HL-60 (cell line): ENCODE results near the gene TNIP1.

Source experiments
- DNase-seq, 2 experiments: peaks; one replicate each; pipeline ENCODE4 v3.0.0-alpha.2; 2010 to 2020; ENCODE audit warnings: low read depth in 1 of 2, low spot score in 1 of 2
- H3K27ac ChIP-seq: fragments of 250-450 bp; sonication (Bioruptor Pico); replicated peaks from 2 replicates; pipeline ENCODE4 v1.5.1; 2020; ENCODE audit warnings: mild to moderate bottlenecking, moderate library complexity
- H3K27me3 ChIP-seq: fragments of 250-450 bp; sonication (Bioruptor Pico); 2 replicates; pipeline ENCODE4 v1.5.1; 2021; ENCODE audit warnings: mild to moderate bottlenecking, moderate library complexity; ENCODE audit not compliant: insufficient read depth, poor library complexity, severe bottlenecking
- H3K4me3 ChIP-seq: replicated peaks from 2 replicates; pipeline ENCODE4 v1.5.1; 2011; ENCODE audit warnings: mild to moderate bottlenecking, control low read depth, low read length; ENCODE audit not compliant: insufficient read depth
- CTCF ChIP-seq: IDR thresholded peaks from one replicate; pipeline ENCODE4 v1.5.1; 2011; ENCODE audit warnings: low read length, control low read depth, inconsistent platforms; ENCODE audit not compliant: insufficient read depth
- GABPA ChIP-seq: IDR thresholded peaks from 2 replicates; pipeline ENCODE4 v1.6.1; 2012; ENCODE audit warnings: low read depth
- POLR2AphosphoS5 ChIP-seq: IDR thresholded peaks from 2 replicates; pipeline ENCODE4 v1.6.1; 2012; ENCODE audit warnings: low read depth
- SPI1 ChIP-seq: IDR thresholded peaks from 2 replicates; pipeline ENCODE4 v1.6.1; 2012; ENCODE audit warnings: low read depth, mild to moderate bottlenecking, borderline replicate concordance
- TF ChIP-seq, protein P1 (sequence below): IDR thresholded peaks from 2 replicates; pipeline ENCODE4 v1.6.1; 2012; ENCODE audit warnings: low read depth; ENCODE audit not compliant: insufficient replicate concordance

TNIP1 gene

GRCh38 chr5:151113651-151114050, 32.8 kb upstream of the TNIP1 start:
- Histone ChIP-seq H3K27ac (no peak overlapping the region), H3K27me3 (no peaks in the 10 kb centered on the region), H3K4me3 (no peak overlapping the region)
- no peak for TF ChIP-seq GABPA
- TF ChIP-seq CTCF, result no peak
- no peak for TF ChIP-seq SPI1
- TF ChIP-seq, protein P1, sequence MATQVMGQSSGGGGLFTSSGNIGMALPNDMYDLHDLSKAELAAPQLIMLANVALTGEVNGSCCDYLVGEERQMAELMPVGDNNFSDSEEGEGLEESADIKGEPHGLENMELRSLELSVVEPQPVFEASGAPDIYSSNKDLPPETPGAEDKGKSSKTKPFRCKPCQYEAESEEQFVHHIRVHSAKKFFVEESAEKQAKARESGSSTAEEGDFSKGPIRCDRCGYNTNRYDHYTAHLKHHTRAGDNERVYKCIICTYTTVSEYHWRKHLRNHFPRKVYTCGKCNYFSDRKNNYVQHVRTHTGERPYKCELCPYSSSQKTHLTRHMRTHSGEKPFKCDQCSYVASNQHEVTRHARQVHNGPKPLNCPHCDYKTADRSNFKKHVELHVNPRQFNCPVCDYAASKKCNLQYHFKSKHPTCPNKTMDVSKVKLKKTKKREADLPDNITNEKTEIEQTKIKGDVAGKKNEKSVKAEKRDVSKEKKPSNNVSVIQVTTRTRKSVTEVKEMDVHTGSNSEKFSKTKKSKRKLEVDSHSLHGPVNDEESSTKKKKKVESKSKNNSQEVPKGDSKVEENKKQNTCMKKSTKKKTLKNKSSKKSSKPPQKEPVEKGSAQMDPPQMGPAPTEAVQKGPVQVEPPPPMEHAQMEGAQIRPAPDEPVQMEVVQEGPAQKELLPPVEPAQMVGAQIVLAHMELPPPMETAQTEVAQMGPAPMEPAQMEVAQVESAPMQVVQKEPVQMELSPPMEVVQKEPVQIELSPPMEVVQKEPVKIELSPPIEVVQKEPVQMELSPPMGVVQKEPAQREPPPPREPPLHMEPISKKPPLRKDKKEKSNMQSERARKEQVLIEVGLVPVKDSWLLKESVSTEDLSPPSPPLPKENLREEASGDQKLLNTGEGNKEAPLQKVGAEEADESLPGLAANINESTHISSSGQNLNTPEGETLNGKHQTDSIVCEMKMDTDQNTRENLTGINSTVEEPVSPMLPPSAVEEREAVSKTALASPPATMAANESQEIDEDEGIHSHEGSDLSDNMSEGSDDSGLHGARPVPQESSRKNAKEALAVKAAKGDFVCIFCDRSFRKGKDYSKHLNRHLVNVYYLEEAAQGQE, result no peak
- no peak for TF ChIP-seq POLR2AphosphoS5
- DNase-seq, result no peak

DNA sequence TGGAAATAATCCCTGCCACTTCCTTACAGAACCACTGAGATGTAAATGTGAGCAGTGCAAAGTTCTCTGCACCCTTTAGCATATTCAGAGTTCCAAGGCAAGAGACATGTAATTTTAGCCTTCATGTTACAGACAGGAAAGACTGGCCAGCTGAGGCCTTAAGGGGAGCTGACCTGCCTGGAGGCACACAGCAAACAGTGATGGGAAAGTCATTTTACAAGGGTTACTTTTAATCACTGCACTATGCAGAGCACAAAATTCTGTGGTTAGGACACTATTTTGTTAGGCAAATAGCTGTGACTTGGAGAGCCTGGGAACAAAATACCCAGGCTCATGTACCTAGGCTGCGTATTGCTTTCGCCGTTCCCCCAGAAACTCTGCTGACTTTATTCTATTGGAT, 30.2 kb upstream of the TNIP1 start:
- H3K27ac ChIP-seq, result no peak overlapping the region
- H3K4me3 ChIP-seq, result no peak overlapping the region

DNA sequence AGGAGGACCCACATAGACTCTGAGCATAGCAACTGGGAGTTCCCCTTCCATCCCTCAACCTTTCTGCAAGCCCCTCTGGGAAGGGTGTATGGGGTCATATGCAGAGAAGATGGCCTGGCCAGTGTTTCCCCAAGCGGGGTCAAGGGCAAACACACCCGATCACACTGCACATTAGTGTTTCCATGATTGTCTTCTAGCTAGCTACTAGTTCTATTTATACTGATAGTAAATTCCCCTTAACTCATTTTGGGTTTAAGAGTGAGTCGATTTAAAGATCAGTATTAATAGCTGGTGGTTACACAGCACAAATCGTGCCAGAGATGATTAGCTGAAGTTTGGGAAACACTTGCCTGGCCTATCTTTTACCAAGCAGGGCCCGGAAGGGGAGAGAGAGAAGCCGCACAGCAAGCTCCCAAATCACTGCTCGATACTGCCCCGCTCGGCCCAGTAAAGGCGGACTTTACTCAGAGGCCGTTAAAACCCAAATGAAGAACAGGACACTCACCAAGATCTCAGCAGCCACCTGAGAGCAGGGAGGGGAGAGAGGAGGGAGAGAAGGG, 29.4 kb upstream of the TNIP1 start:
- Histone ChIP-seq H3K27me3 (no peaks in the 10 kb centered on the region), H3K27ac (no peak overlapping the region), H3K4me3 (no peak overlapping the region)
- TF ChIP-seq POLR2AphosphoS5 (no peak), CTCF (no peak)
- TF ChIP-seq, protein P1, result no peak
- DNase-seq, result no peak

More for the DNA sequence above, 30.2 kb upstream of the TNIP1 start:
- no peak for TF ChIP-seq SPI1
- no peak for TF ChIP-seq CTCF
- no peak for TF ChIP-seq GABPA
- TF ChIP-seq POLR2AphosphoS5, result no peak
- TF ChIP-seq, protein P1, result no peak
- H3K27me3 ChIP-seq, result no peaks in the 10 kb centered on the region
- no peak for DNase-seq
